ENCODE measurements around the gene ENPP1. TPM values are rescaled to one million over a fixed set of nuclear protein-coding genes. Genes with fewer than 3 reads are reported as not detected.

ENPP1 gene
- total RNA-seq, 1 experiment from 2014 or later: 6.5 TPM

GRCh38 chr6:131761762-131762067 is 46.1 kb upstream of the ENPP1 start:
- H3K4me2 ChIP-seq (ENCODE audit: low read length): no peak overlapping the region
- no peak overlapping the region for H3K27ac ChIP-seq (ENCODE audit: low read depth, low read length)
- no peaks in the 10 kb centered on the region for H4K20me1 ChIP-seq (ENCODE audit: insufficient read depth)
- ChIA-PET POLR2A (no interaction called here), CTCF (no interaction called here), RAD21 (ENCODE audit: low non-redundant PET in 1 of 2, low total read pairs in 2 of 2, uncharacterized antibody in 2 of 2, unreplicated experiment in 2 of 2) (no interaction called here)
- DNase-seq (ENCODE audit: low read depth, low spot score): no peak
- no peak for ATAC-seq
- no peaks in the 10 kb centered on the region for H3K27me3 ChIP-seq (ENCODE audit: insufficient read depth, low read length)
- TF ChIP-seq, protein P1, sequence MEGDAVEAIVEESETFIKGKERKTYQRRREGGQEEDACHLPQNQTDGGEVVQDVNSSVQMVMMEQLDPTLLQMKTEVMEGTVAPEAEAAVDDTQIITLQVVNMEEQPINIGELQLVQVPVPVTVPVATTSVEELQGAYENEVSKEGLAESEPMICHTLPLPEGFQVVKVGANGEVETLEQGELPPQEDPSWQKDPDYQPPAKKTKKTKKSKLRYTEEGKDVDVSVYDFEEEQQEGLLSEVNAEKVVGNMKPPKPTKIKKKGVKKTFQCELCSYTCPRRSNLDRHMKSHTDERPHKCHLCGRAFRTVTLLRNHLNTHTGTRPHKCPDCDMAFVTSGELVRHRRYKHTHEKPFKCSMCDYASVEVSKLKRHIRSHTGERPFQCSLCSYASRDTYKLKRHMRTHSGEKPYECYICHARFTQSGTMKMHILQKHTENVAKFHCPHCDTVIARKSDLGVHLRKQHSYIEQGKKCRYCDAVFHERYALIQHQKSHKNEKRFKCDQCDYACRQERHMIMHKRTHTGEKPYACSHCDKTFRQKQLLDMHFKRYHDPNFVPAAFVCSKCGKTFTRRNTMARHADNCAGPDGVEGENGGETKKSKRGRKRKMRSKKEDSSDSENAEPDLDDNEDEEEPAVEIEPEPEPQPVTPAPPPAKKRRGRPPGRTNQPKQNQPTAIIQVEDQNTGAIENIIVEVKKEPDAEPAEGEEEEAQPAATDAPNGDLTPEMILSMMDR (IDR thresholded peaks at IDR 0.05 in 2 of 3, conservative IDR thresholded peaks at IDR 0.05 in 1 of 3; ENCODE audit: borderline replicate concordance in 1 of 3, insufficient read depth in 1 of 3, low read depth in 2 of 3, low read length in 2 of 3): no peak
- TF ChIP-seq ZFX (IDR thresholded peaks at IDR 0.05): no peak
- TF ChIP-seq JUND (IDR thresholded peaks at IDR 0.05): no peak
- no peak for TF ChIP-seq RAD21 (IDR thresholded peaks at IDR 0.05; ENCODE audit: low read depth)
- TF ChIP-seq TCF7L2 (IDR thresholded peaks at IDR 0.05; ENCODE audit: borderline replicate concordance, extremely low read depth, insufficient read depth, insufficient read length): no peak
- no peak for TF ChIP-seq ATF3 (IDR thresholded peaks at IDR 0.05)
- no peak for TF ChIP-seq MAX (IDR thresholded peaks at IDR 0.05)
- no peak for TF ChIP-seq EZH2 (IDR thresholded peaks at IDR 0.05)
- TF ChIP-seq, protein P2, sequence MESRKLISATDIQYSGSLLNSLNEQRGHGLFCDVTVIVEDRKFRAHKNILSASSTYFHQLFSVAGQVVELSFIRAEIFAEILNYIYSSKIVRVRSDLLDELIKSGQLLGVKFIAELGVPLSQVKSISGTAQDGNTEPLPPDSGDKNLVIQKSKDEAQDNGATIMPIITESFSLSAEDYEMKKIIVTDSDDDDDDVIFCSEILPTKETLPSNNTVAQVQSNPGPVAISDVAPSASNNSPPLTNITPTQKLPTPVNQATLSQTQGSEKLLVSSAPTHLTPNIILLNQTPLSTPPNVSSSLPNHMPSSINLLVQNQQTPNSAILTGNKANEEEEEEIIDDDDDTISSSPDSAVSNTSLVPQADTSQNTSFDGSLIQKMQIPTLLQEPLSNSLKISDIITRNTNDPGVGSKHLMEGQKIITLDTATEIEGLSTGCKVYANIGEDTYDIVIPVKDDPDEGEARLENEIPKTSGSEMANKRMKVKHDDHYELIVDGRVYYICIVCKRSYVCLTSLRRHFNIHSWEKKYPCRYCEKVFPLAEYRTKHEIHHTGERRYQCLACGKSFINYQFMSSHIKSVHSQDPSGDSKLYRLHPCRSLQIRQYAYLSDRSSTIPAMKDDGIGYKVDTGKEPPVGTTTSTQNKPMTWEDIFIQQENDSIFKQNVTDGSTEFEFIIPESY (IDR thresholded peaks at IDR 0.05; ENCODE audit: extremely low read depth, insufficient replicate concordance, low read length): no peak
- TF ChIP-seq POLR2AphosphoS5 (IDR thresholded peaks at IDR 0.05; ENCODE audit: low read depth, low read length): no peak
- TF ChIP-seq SP1 (IDR thresholded peaks at IDR 0.05; ENCODE audit: low read depth): no peak
- no peak for TF ChIP-seq CBX3 (IDR thresholded peaks at IDR 0.05; ENCODE audit: low read depth)
- TF ChIP-seq SRF (IDR thresholded peaks at IDR 0.05; ENCODE audit: low read depth): no peak
- no peak for TF ChIP-seq POLR2A (IDR thresholded peaks at IDR 0.05; ENCODE audit: borderline replicate concordance, extremely low read depth, insufficient read depth, insufficient read length)
- no peak for TF ChIP-seq ZNF274 (IDR thresholded peaks at IDR 0.05; ENCODE audit: low read depth, low read length)
- TF ChIP-seq ELF1 (IDR thresholded peaks at IDR 0.05; ENCODE audit: borderline replicate concordance, low read depth): no peak
- no peaks in the 10 kb centered on the region for H3K4me1 ChIP-seq (ENCODE audit: control insufficient read depth in 1 of 2, insufficient read depth in 2 of 2, low read length in 2 of 2)
- no peaks in the 10 kb centered on the region for H3K9me2 ChIP-seq (ENCODE audit: insufficient read depth)
- H3K79me2 ChIP-seq (ENCODE audit: insufficient read depth, low read length): no peaks in the 10 kb centered on the region
- H3K9ac ChIP-seq (ENCODE audit: low read length): no peak overlapping the region
- no peak overlapping the region for H3K4me3 ChIP-seq (replicated peaks in 1 of 2; ENCODE audit: low read depth in 1 of 2, low read length in 2 of 2)
- intact Hi-C loops (cut with micrococcal nuclease): no loop called here
- no peaks in the 10 kb centered on the region for H3K36me3 ChIP-seq (ENCODE audit: control insufficient read depth in 1 of 2, insufficient read depth in 2 of 2, low read length in 2 of 2)
- H3K9me3 ChIP-seq (ENCODE audit: control insufficient read depth in 1 of 2, insufficient read depth in 1 of 2, low read depth in 1 of 2, low read length in 2 of 2): no peaks in the 10 kb centered on the region
- BruUV-seq (replicated peaks): no TSS peak
- H2AFZ ChIP-seq (ENCODE audit: low read depth, low read length, poor library complexity, severe bottlenecking): no peak overlapping the region

Data from HCT116 (cell line).